Omental fat pad (tissue), 4 donors: Measurements from ENCODE around the gene KDM4F. TPM values are rescaled to one million over a fixed set of nuclear protein-coding genes. Genes with fewer than 3 reads are reported as not detected.

Experiments used
- ATAC-seq: fragments of 150-250 bp; one replicate; pipeline ENCODE4 v1.9.1; 2016; ENCODE audit warnings: mild to moderate bottlenecking, moderate library complexity; ENCODE audit not compliant: low FRiP score
- DNase-seq: peaks from one replicate; pipeline ENCODE4 v3.0.0-alpha.2; 2019; ENCODE audit warnings: low spot score
- CTCF ChIP-seq, 3 donors: fragments of 450-650 bp; IDR thresholded peaks; one replicate each; pipeline ENCODE4 v1.5.1; 2016 to 2017; ENCODE audit warnings: antibody characterized with exemption in 3 of 3, mild to moderate bottlenecking in 3 of 3, moderate library complexity in 2 of 3
- total RNA-seq, 4 donors: library from RNA; depleted of rRNA; stranded (reverse); fragments of >200 nt; gene quantifications; one replicate each; pipeline ENCODE4 v1.1.0, GENCODE V29; 2016

The KDM4F gene
- total RNA-seq, 4 donors from 2014 or later = not detected

GRCh38 chr11:95084509-95084908, 35.3 kb downstream of the KDM4F start:
- ATAC-seq (peak; percentile 67), DNase-seq (no peak)
- no peak for TF ChIP-seq CTCF (IDR thresholded peaks at IDR 0.05)

- no peak for TF ChIP-seq CTCF (IDR thresholded peaks at IDR 0.05)
- DNase-seq = no peak
- ATAC-seq = no peak
Measured at GRCh38 chr11:95085117-95085816, 36.0 kb downstream of the KDM4F start.

- TF ChIP-seq CTCF (IDR thresholded peaks at IDR 0.05) = no peak
- no peak for ATAC-seq
Measured at GRCh38 chr11:95086151-95086550, 36.9 kb downstream of the KDM4F start.

GRCh38 chr11:95086836-95087570, 37.8 kb downstream of the KDM4F start:
- DNase-seq (no peak), ATAC-seq (no peak)
- TF ChIP-seq CTCF (IDR thresholded peaks at IDR 0.05) = no peak

More at GRCh38 chr11:95086151-95086550, 36.9 kb downstream of the KDM4F start:
- DNase-seq = no peak

- no peak for TF ChIP-seq CTCF (IDR thresholded peaks at IDR 0.05)
- DNase-seq = peak; percentile 46
Measured at GRCh38 chr11:95088946-95089619, 39.9 kb downstream of the KDM4F start.

GRCh38 chr11:95089620-95090542, 40.7 kb downstream of the KDM4F start, which contains the start of gene ENDOD1:
Gene ENDOD1 (plus strand): TSS chr11:95089846. CDS start chr11:95089928, 82 bp downstream.
- TF ChIP-seq CTCF (IDR thresholded peaks at IDR 0.05) = peak in 1 of 3 donors; percentile 13
- ATAC-seq (peak; percentile 95), DNase-seq (peak; percentile 36)

More at GRCh38 chr11:95088946-95089619, 39.9 kb downstream of the KDM4F start:
- ATAC-seq = peak; percentile 67
